Subcutaneous abdominal adipose tissue (tissue), 5 donors: Measurements from ENCODE around the gene ZNF718.
"Not testable (repeated sequence)": the region's sequence is repeated elsewhere in the genome, so short reads cannot be mapped to it uniquely, and the experiment has no call there.

Source experiments
- H3K27ac ChIP-seq: one replicate; pipeline ENCODE4 v1.7.0; 2013; ENCODE audit warnings: low read depth, mild to moderate bottlenecking, inconsistent platforms, low read length, moderate library complexity
- H3K27me3 ChIP-seq, 5 donors: one replicate each; pipeline ENCODE4 v1.7.0; 2013; ENCODE audit warnings: low read length in 5 of 5, inconsistent platforms in 1 of 5; ENCODE audit not compliant: control insufficient read depth in 5 of 5, insufficient read depth in 4 of 5
- H3K36me3 ChIP-seq, 5 donors: one replicate each; pipeline ENCODE4 v1.7.0; 2013; ENCODE audit warnings: low read length in 5 of 5; ENCODE audit not compliant: control insufficient read depth in 5 of 5, insufficient read depth in 5 of 5
- H3K4me1 ChIP-seq, 5 donors: one replicate each; pipeline ENCODE4 v1.7.0; 2013; ENCODE audit warnings: low read length in 5 of 5, mild to moderate bottlenecking in 3 of 5, moderate library complexity in 1 of 5; ENCODE audit not compliant: control insufficient read depth in 5 of 5, insufficient read depth in 5 of 5
- H3K4me3 ChIP-seq, 5 donors: one replicate each; pipeline ENCODE4 v1.7.0; 2013; ENCODE audit warnings: low read length in 5 of 5, low read depth in 1 of 5
- H3K9ac ChIP-seq, 5 donors: one replicate each; pipeline ENCODE4 v1.7.0; 2013; ENCODE audit warnings: low read length in 5 of 5, mild to moderate bottlenecking in 4 of 5, moderate library complexity in 3 of 5
- H3K9me3 ChIP-seq, 5 donors: one replicate each; pipeline ENCODE4 v1.7.0; 2013; ENCODE audit warnings: low read length in 5 of 5; ENCODE audit not compliant: control insufficient read depth in 5 of 5
- donor health status: healthy.
- donor health status: healthy.
- donor health status: healthy.
- donor health status: healthy.
- donor health status: healthy.

ZNF718 gene

DNA sequence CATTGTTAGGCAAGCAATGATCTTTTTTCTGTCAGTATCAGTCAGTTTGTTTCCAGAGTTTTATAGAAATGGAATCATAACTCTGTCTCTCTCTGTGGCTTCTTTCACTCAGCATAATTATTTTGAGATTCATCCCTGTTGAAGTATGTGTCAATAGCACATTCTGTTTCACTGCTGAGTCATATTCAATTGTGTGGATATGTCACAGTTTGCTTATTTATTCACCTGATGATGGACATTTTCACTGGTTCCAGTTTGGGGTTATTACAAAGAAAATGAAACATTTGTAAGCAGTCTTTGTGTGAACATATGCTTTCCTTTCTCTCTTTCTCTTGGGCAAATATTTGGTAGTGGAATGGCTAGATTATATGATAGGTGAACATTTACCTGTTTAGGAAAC is 10.2 kb upstream of the ZNF718 start:
- Histone ChIP-seq H3K27me3 (peaks cover 7 to 22% (median 15%) of the 10 kb centered on the region in 5 donors), H3K9me3 (peaks cover 6 to 42% (median 35%) of the 10 kb centered on the region in 5 donors), H3K9ac (no peak overlapping the region), H3K36me3 (no peaks in the 10 kb centered on the region), H3K27ac (no peak overlapping the region), H3K4me3 (no peak overlapping the region), H3K4me1 (no peaks in the 10 kb centered on the region)

- peaks cover 0 to 5% (median 0%) of the 10 kb centered on the region in 5 donors for H3K27me3 ChIP-seq
- no peaks in the 10 kb centered on the region for H3K4me1 ChIP-seq
- H3K9me3 ChIP-seq: peaks cover 0 to 22% (median 17%) of the 10 kb centered on the region in 5 donors
- no peaks in the 10 kb centered on the region for H3K36me3 ChIP-seq
- no peak overlapping the region for H3K9ac ChIP-seq
- no peak overlapping the region for H3K4me3 ChIP-seq
- H3K27ac ChIP-seq: no peak overlapping the region
Measured at GRCh38 chr4:116499-116898, 7.8 kb upstream of the ZNF718 start.

GRCh38 chr4:120616-121015 is 3.7 kb upstream of the ZNF718 start:
- H3K4me1 ChIP-seq: peaks cover 0 to 13% (median 12%) of the 10 kb centered on the region in 5 donors
- no peaks in the 10 kb centered on the region for H3K36me3 ChIP-seq
- peaks cover 0 to 10% (median 8%) of the 10 kb centered on the region in 5 donors for H3K9me3 ChIP-seq
- H3K4me3 ChIP-seq: no peak overlapping the region
- H3K27ac ChIP-seq: no peak overlapping the region
- H3K27me3 ChIP-seq: no peaks in the 10 kb centered on the region
- no peak overlapping the region for H3K9ac ChIP-seq

DNA sequence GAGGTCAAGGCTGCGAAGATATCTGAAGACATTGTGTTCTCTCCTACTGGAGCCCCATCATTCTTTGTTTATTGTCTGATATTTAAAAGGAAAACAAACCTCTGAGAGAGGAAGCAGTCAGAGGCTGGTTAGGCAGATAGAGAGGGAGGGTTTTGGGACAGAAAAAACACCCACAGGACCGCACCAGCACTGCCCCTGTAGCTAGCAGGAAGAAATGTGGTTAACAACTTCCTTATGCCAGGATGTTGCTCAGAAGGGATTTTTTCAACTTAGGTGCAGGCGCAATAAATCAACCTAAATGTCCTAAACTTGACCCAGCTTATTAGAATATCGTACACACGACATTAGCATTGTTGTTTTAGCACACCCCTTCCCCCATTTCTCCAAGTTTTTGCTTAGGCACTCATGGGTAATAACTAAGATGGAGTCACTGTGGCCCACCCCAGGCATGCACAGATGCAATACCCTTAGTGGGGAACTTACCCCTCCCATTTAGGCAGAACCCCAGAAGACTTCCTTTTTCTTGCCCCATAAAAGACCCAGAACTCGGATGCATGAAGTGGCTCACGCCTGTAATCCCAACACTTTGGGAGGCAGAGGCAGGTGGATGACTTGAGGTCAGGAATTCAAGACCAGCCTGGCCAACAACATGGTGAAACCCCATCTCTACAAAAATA is 2.8 kb upstream of the ZNF718 start:
- H3K4me3 ChIP-seq: no peak overlapping the region
- H3K4me1 ChIP-seq: peaks cover 0 to 18% (median 16%) of the 10 kb centered on the region in 5 donors
- no peaks in the 10 kb centered on the region for H3K36me3 ChIP-seq
- H3K27ac ChIP-seq: no peak overlapping the region
- H3K9me3 ChIP-seq: peaks cover 0 to 10% (median 8%) of the 10 kb centered on the region in 5 donors
- H3K9ac ChIP-seq: no peak overlapping the region
- no peaks in the 10 kb centered on the region for H3K27me3 ChIP-seq

DNA sequence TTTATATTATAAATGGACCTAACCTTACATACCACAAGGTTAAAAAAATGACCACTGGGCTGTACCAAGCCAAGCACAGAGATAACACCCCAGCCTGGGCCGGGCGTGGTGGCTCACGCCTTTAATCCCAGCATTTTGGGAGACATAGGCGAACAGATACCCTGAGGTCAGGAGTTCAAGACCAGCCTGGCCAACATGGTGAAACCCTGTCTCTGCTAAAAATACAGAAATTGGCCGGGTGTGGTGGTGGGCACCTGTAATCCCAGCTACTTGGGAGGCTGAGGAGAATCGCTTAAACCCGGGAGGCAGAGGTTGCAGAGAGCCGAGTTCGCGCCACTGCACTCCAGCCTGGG is 403 bp upstream of the ZNF718 start:
- H3K36me3 ChIP-seq: peaks cover 10 to 22% (median 20%) of the 10 kb centered on the region in 5 donors
- H3K4me3 ChIP-seq: peak overlapping the region; percentile 86 to 97 (median 94)
- H3K27me3 ChIP-seq: not testable (repeated sequence)
- peaks cover 0 to 19% (median 7%) of the 10 kb centered on the region in 5 donors for H3K9me3 ChIP-seq
- peaks cover 0 to 18% (median 16%) of the 10 kb centered on the region in 5 donors for H3K4me1 ChIP-seq
- H3K27ac ChIP-seq: peak overlapping the region; percentile 79
- peak overlapping the region in 3 of 5 donors; percentile 79 to 86 (median 81) for H3K9ac ChIP-seq

DNA sequence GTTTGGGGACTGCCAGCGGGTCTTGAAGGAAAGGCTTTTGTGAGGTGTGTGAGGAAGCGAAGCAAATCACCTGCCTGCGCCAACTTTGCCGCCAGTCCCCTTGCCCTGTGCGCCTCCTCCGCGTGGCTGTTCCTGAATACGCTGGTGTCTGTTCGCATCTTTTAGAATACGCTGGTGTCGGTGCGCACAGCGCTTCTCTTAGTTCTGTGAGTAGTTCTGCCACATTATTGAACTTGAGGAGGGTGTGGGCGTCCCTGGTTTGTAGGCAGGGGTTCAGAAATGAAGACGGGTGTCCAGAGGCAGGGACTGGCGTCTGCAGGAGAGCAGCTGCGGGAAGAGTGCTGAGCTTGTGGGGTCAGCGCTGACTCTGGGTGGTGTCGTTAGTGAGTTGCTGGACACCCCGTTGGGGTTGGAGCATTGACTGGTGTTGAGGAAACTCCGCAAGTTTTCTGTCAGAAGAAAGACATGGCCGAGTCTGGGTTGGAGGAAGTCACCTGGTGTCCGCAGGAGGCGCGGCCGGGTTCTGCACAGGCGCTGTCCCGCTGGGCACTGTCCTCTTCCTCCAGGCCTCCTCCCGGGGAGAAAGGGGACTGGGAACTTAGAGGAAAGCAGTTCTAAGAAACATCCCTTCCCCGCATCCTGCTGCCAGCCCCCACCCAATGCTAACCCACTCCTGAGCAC is 930 bp downstream of the ZNF718 start:
- H3K27me3 ChIP-seq: no peaks in the 10 kb centered on the region
- peak overlapping the region; percentile 79 for H3K27ac ChIP-seq
- peaks cover 0 to 19% (median 10%) of the 10 kb centered on the region in 5 donors for H3K9me3 ChIP-seq
- H3K36me3 ChIP-seq: peaks cover 13 to 27% (median 22%) of the 10 kb centered on the region in 5 donors
- peaks cover 0 to 18% (median 16%) of the 10 kb centered on the region in 5 donors for H3K4me1 ChIP-seq
- peak overlapping the region; percentile 79 to 89 (median 86) for H3K9ac ChIP-seq
- peak overlapping the region; percentile 86 to 97 (median 94) for H3K4me3 ChIP-seq

- no peak overlapping the region for H3K27ac ChIP-seq
- peaks cover 13 to 28% (median 22%) of the 10 kb centered on the region in 5 donors for H3K36me3 ChIP-seq
- H3K4me3 ChIP-seq: peak overlapping the region; percentile 48 to 97 (median 92)
- no peaks in the 10 kb centered on the region for H3K27me3 ChIP-seq
- H3K4me1 ChIP-seq: peaks cover 0 to 18% (median 16%) of the 10 kb centered on the region in 5 donors
- H3K9me3 ChIP-seq: peaks cover 0 to 16% (median 10%) of the 10 kb centered on the region in 5 donors
- H3K9ac ChIP-seq: peak overlapping the region in 2 of 5 donors; percentile 81 to 86
Measured at GRCh38 chr4:125833-126232, 1.5 kb downstream of the ZNF718 start.

DNA sequence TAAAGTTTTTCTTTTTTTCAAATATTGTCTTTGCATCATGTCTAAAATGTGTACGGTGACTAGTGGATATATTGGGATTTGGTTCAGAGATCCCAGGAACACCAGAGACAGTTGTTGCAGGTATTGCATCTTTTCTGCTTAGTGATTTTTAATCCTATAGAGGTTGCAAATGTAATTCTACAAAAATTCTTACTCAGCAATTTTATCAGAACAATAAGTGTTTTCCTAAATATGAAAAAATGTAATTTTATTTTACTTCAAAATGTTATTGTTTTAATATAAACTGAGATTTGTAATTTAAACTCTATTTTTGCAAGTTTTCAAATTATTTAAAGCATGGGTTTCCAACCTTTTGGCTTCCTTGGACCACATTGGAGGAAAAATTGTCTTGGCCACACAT is 8.2 kb downstream of the ZNF718 start:
- H3K9me3 ChIP-seq: peaks cover 0 to 27% (median 20%) of the 10 kb centered on the region in 5 donors
- no peak overlapping the region for H3K4me3 ChIP-seq
- H3K27me3 ChIP-seq: no peaks in the 10 kb centered on the region
- H3K9ac ChIP-seq: no peak overlapping the region
- no peak overlapping the region for H3K27ac ChIP-seq
- H3K36me3 ChIP-seq: peaks cover 29 to 65% (median 51%) of the 10 kb centered on the region in 5 donors
- H3K4me1 ChIP-seq: no peaks in the 10 kb centered on the region

GRCh38 chr4:138935-139334 is 14.6 kb downstream of the ZNF718 start:
- no peak overlapping the region for H3K9ac ChIP-seq
- H3K36me3 ChIP-seq: peaks cover 29 to 67% (median 59%) of the 10 kb centered on the region in 5 donors
- H3K4me3 ChIP-seq: peak overlapping the region in 2 of 5 donors; percentile 19 to 40
- H3K4me1 ChIP-seq: no peaks in the 10 kb centered on the region
- H3K27me3 ChIP-seq: no peaks in the 10 kb centered on the region
- H3K27ac ChIP-seq: no peak overlapping the region
- peaks cover 30 to 66% (median 61%) of the 10 kb centered on the region in 5 donors for H3K9me3 ChIP-seq

GRCh38 chr4:139691-140090 is 15.4 kb downstream of the ZNF718 start:
- peak overlapping the region in 3 of 5 donors; percentile 13 to 56 (median 40) for H3K4me3 ChIP-seq
- H3K27ac ChIP-seq: no peak overlapping the region
- H3K27me3 ChIP-seq: no peaks in the 10 kb centered on the region
- no peak overlapping the region for H3K9ac ChIP-seq
- peaks cover 29 to 61% (median 54%) of the 10 kb centered on the region in 5 donors for H3K36me3 ChIP-seq
- peaks cover 34 to 71% (median 68%) of the 10 kb centered on the region in 5 donors for H3K9me3 ChIP-seq
- no peaks in the 10 kb centered on the region for H3K4me1 ChIP-seq
